Neuronal stem cell (in vitro differentiated cells): ENCODE results near the gene ANKRD44.

Experiments
- DNase-seq: peaks from one replicate; pipeline ENCODE4 v3.0.0-alpha.2; 2013; ENCODE audit warnings: low spot score
- H2AFZ ChIP-seq: one replicate; pipeline ENCODE4 v1.6.1; 2013; ENCODE audit warnings: mild to moderate bottlenecking, low read length, inconsistent platforms
- H2AK5ac ChIP-seq: 2 replicates; pipeline ENCODE4 v1.6.1; 2013; ENCODE audit warnings: low read depth, mild to moderate bottlenecking, inconsistent platforms, low read length, moderate library complexity, mixed read lengths
- H2BK120ac ChIP-seq: 2 replicates; pipeline ENCODE4 v1.6.1; 2013; ENCODE audit warnings: low read depth, mild to moderate bottlenecking, inconsistent platforms, low read length, moderate library complexity, mixed read lengths
- H2BK12ac ChIP-seq: one replicate; pipeline ENCODE4 v1.6.1; 2013; ENCODE audit warnings: low read length, inconsistent platforms
- H2BK15ac ChIP-seq: 2 replicates; pipeline ENCODE4 v1.6.1; 2013; ENCODE audit warnings: mild to moderate bottlenecking, low read length, inconsistent platforms, mixed read lengths
- H2BK5ac ChIP-seq: one replicate; pipeline ENCODE4 v1.6.1; 2013; ENCODE audit warnings: inconsistent platforms, mild to moderate bottlenecking, low read length, moderate library complexity
- H3K14ac ChIP-seq: one replicate; pipeline ENCODE4 v1.6.1; 2013; ENCODE audit warnings: low read length, inconsistent platforms
- H3K18ac ChIP-seq: 2 replicates; pipeline ENCODE4 v1.6.1; 2013; ENCODE audit warnings: low read length, inconsistent platforms
- H3K23ac ChIP-seq: 2 replicates; pipeline ENCODE4 v1.6.1; 2013; ENCODE audit warnings: low read depth, mild to moderate bottlenecking, mixed read lengths, low read length, inconsistent platforms; ENCODE audit not compliant: poor library complexity
- H3K27ac ChIP-seq: replicated peaks from 3 replicates; pipeline ENCODE4 v1.5.1; 2013; ENCODE audit warnings: low read length, inconsistent platforms
- H3K27me3 ChIP-seq, 3 experiments: 2 replicates each; pipeline ENCODE4 v1.6.1; 2013; ENCODE audit warnings: low read length in 3 of 3, mild to moderate bottlenecking in 2 of 3, inconsistent platforms in 1 of 3, low read depth in 1 of 3, mixed read lengths in 1 of 3, moderate library complexity in 1 of 3; ENCODE audit not compliant: control insufficient read depth in 3 of 3, insufficient read depth in 3 of 3
- H3K36me3 ChIP-seq, 2 donors: replicated peaks in 1 of 2; 2 replicates each; pipeline ENCODE4 v1.6.1; 2013; ENCODE audit warnings: low read length in 2 of 2; ENCODE audit not compliant: control insufficient read depth in 2 of 2, insufficient read depth in 2 of 2
- H3K4ac ChIP-seq: 2 replicates; pipeline ENCODE4 v1.6.1; 2013; ENCODE audit warnings: inconsistent platforms, mild to moderate bottlenecking, low read length, moderate library complexity
- H3K4me1 ChIP-seq, 2 donors: 1 replicate in 1 of 2; 2 replicates in 1 of 2; pipeline ENCODE4 v1.6.1; 2013; ENCODE audit warnings: low read length in 2 of 2, low read depth in 1 of 2; ENCODE audit not compliant: control insufficient read depth in 2 of 2, insufficient read depth in 1 of 2
- H3K4me2 ChIP-seq: one replicate; pipeline ENCODE4 v1.6.1; 2013; ENCODE audit warnings: mild to moderate bottlenecking, low read length, inconsistent platforms; ENCODE audit not compliant: insufficient read depth, poor library complexity, severe bottlenecking
- H3K4me3 ChIP-seq, 2 donors: 2 replicates each; pipeline ENCODE4 v1.5.1; 2013; ENCODE audit warnings: low read length in 2 of 2, mild to moderate bottlenecking in 2 of 2, inconsistent platforms in 1 of 2, moderate library complexity in 1 of 2
- H3K79me1 ChIP-seq: one replicate; pipeline ENCODE4 v1.6.1; 2013; ENCODE audit warnings: low read depth, mild to moderate bottlenecking, inconsistent platforms, low read length, moderate library complexity
- H3K9ac ChIP-seq: one replicate; pipeline ENCODE4 v1.6.1; 2013; ENCODE audit warnings: mild to moderate bottlenecking, low read depth, low read length, inconsistent platforms; ENCODE audit not compliant: poor library complexity
- H3K9me3 ChIP-seq, 2 donors: replicated peaks in 1 of 2; 2 replicates each; pipeline versions ENCODE3 to v1.6.1; 2013; ENCODE audit warnings: low read length in 2 of 2, mild to moderate bottlenecking in 2 of 2, inconsistent platforms in 1 of 2, low read depth in 1 of 2, mixed read lengths in 1 of 2, moderate library complexity in 1 of 2; ENCODE audit not compliant: control insufficient read depth in 2 of 2, insufficient read depth in 1 of 2
- H4K8ac ChIP-seq: one replicate; pipeline ENCODE4 v1.6.1; 2013; ENCODE audit warnings: low read depth, mild to moderate bottlenecking, inconsistent platforms, low read length, moderate library complexity
- H4K91ac ChIP-seq: one replicate; pipeline ENCODE4 v1.6.1; 2013; ENCODE audit warnings: low read length, low read depth, mild to moderate bottlenecking, inconsistent platforms; ENCODE audit not compliant: poor library complexity
- WGBS, 2 donors: extraction: QIAGEN DNeasy Blood & Tissue Kit; methylation state at CpG; one replicate each; pipeline ENCODE4 v1.1.7; 2013; ENCODE audit warnings: missing lambda C conversion rate in 2 of 2, mixed read lengths in 1 of 2; ENCODE audit not compliant: insufficient read length in 2 of 2, insufficient replicate concordance in 1 of 2; ENCODE audit errors: extremely low coverage in 2 of 2; 5-methylcytosine and 5-hydroxymethylcytosine counted together

Gene ANKRD44

GRCh38 chr2:197207598-197207997 is 103.0 kb downstream of the ANKRD44 start:
- Histone ChIP-seq H3K23ac (no peak overlapping the region), H4K8ac (no peak overlapping the region), H3K27me3 (no peaks in the 10 kb centered on the region), H3K4me1 (peaks cover 0 to 3% of the 10 kb centered on the region in 2 donors), H3K36me3 (no peaks in the 10 kb centered on the region), H3K18ac (no peak overlapping the region), H2AK5ac (no peak overlapping the region), H2BK120ac (no peak overlapping the region), H3K9me3 (no peaks in the 10 kb centered on the region), H3K4ac (no peak overlapping the region), H3K9ac (no peak overlapping the region), H3K27ac (no peak overlapping the region), H3K4me2 (no peak overlapping the region), H2BK5ac (no peak overlapping the region), H4K91ac (no peak overlapping the region), H3K79me1 (no peaks in the 10 kb centered on the region), H2AFZ (no peak overlapping the region), H3K14ac (no peak overlapping the region), H2BK15ac (no peak overlapping the region), H3K4me3 (no peak overlapping the region), H2BK12ac (no peak overlapping the region)
- WGBS, 2 donors = no CpG with 5 or more reads among the region's 3 CpGs
- DNase-seq = no peak

- Histone ChIP-seq H3K4ac (no peak overlapping the region), H2BK5ac (no peak overlapping the region), H3K27me3 (no peaks in the 10 kb centered on the region), H4K8ac (no peak overlapping the region), H3K27ac (no peak overlapping the region), H3K14ac (no peak overlapping the region), H3K9ac (no peak overlapping the region), H3K18ac (no peak overlapping the region), H3K79me1 (no peaks in the 10 kb centered on the region), H4K91ac (no peak overlapping the region), H2BK15ac (no peak overlapping the region), H3K4me2 (no peak overlapping the region), H3K9me3 (no peaks in the 10 kb centered on the region), H3K4me3 (no peak overlapping the region), H3K4me1 (peaks cover 0 to 2% of the 10 kb centered on the region in 2 donors), H2BK120ac (no peak overlapping the region), H3K36me3 (no peaks in the 10 kb centered on the region), H2BK12ac (no peak overlapping the region), H3K23ac (no peak overlapping the region), H2AFZ (no peak overlapping the region), H2AK5ac (no peak overlapping the region)
- WGBS, 2 donors = no CpG with 5 or more reads among the region's 2 CpGs
- no peak for DNase-seq
Measured at GRCh38 chr2:197207106-197207505, 103.5 kb downstream of the ANKRD44 start.

- Histone ChIP-seq H4K91ac (no peak overlapping the region), H4K8ac (no peak overlapping the region), H3K36me3 (no peaks in the 10 kb centered on the region), H3K14ac (no peak overlapping the region), H3K79me1 (no peaks in the 10 kb centered on the region), H2BK15ac (no peak overlapping the region), H2AK5ac (no peak overlapping the region), H3K9me3 (no peaks in the 10 kb centered on the region), H2BK120ac (no peak overlapping the region), H3K4me1 (peaks cover 0 to 5% of the 10 kb centered on the region in 2 donors), H3K9ac (no peak overlapping the region), H3K4me2 (no peak overlapping the region), H2BK12ac (no peak overlapping the region), H3K18ac (no peak overlapping the region), H2AFZ (no peak overlapping the region), H3K4ac (no peak overlapping the region), H3K4me3 (no peak overlapping the region), H3K27ac (no peak overlapping the region), H3K23ac (no peak overlapping the region), H3K27me3 (no peaks in the 10 kb centered on the region), H2BK5ac (no peak overlapping the region)
- WGBS, 2 donors = no CpG with 5 or more reads among the region's 7 CpGs
- DNase-seq = no peak
Measured at GRCh38 chr2:197205585-197206215, 104.9 kb downstream of the ANKRD44 start.

- Histone ChIP-seq H3K36me3 (no peaks in the 10 kb centered on the region), H2BK5ac (no peak overlapping the region), H2BK120ac (no peak overlapping the region), H3K27ac (no peak overlapping the region), H3K4me3 (no peak overlapping the region), H3K23ac (no peak overlapping the region), H2BK12ac (no peak overlapping the region), H3K79me1 (no peaks in the 10 kb centered on the region), H3K14ac (no peak overlapping the region), H3K4me2 (no peak overlapping the region), H3K9me3 (no peaks in the 10 kb centered on the region), H3K4ac (no peak overlapping the region), H3K9ac (no peak overlapping the region), H4K91ac (no peak overlapping the region), H4K8ac (no peak overlapping the region), H2AFZ (no peak overlapping the region), H3K18ac (no peak overlapping the region), H3K4me1 (peaks cover 0 to 5% of the 10 kb centered on the region in 2 donors), H2AK5ac (no peak overlapping the region), H2BK15ac (no peak overlapping the region), H3K27me3 (no peaks in the 10 kb centered on the region)
- WGBS, 2 donors = no CpG with 5 or more reads among the region's 5 CpGs
- no peak for DNase-seq
Measured at GRCh38 chr2:197204519-197205250, 105.9 kb downstream of the ANKRD44 start.
